HG02885 (cell line): ENCODE measurements around the gene IKZF1.

ENCODE experiments used
- ATAC-seq: cut with Tn5 transposase; IDR thresholded peaks from one replicate; pipeline ENCODE4 v1.9.1; 2021; ENCODE audit warnings: mild to moderate bottlenecking; ENCODE audit not compliant: unreplicated experiment, poor library complexity

Gene IKZF1

GRCh38 chr7:50304129-50304910 is at the start of gene IKZF1:
TSS of gene IKZF1 (plus strand) at chr7:50304716. CDS start at chr7:50319062, 14,346 bp downstream.
- peak; percentile 41 for ATAC-seq

- no peak for ATAC-seq
Observed at GRCh38 chr7:50261593-50261992, 42.9 kb upstream of the IKZF1 start.

DNA sequence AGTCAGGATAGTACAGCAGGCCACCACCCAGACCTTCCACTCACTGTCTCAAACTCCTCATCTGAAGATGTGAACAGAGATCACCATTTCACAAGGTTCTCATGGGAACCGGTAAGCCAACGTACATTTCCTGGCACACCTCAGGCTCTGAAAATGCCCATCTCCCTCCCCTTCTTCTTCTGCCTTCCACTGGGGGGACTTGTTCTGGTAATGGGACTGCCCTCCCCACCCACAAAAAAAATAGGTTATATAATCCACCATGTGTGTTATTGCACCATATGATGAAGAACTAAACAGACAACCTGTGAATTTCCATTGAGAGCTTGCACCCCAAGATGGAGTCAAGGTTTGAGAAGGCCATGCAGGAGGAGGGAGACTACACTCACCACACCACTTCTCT is 42.1 kb upstream of the IKZF1 start:
- ATAC-seq, result peak; percentile 11

- ATAC-seq, result peak; percentile 67
Observed at GRCh38 chr7:50262916-50263690, 41.4 kb upstream of the IKZF1 start.

DNA sequence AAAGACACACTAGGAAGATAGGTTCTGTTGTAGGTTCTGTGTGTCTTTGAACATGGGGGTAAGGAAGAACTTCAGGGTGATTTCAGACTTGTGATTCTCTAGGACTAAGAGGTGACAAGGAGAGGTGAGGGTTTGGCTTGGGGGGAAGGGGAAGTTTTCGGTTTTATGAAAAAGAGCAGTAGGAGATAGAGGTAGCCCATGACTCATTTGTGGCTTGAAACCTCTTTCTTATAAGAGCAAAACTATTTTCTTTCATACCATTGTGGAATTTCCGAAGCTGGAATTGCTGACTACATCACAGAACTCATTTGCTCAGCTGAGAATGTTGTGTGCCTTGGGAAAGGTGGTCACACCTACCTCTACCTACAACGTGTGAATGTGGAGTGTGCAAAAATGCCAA is 39.6 kb upstream of the IKZF1 start:
- peak; percentile 27 for ATAC-seq

- ATAC-seq, result no peak
Observed at GRCh38 chr7:50265968-50266634, 38.4 kb upstream of the IKZF1 start.

DNA sequence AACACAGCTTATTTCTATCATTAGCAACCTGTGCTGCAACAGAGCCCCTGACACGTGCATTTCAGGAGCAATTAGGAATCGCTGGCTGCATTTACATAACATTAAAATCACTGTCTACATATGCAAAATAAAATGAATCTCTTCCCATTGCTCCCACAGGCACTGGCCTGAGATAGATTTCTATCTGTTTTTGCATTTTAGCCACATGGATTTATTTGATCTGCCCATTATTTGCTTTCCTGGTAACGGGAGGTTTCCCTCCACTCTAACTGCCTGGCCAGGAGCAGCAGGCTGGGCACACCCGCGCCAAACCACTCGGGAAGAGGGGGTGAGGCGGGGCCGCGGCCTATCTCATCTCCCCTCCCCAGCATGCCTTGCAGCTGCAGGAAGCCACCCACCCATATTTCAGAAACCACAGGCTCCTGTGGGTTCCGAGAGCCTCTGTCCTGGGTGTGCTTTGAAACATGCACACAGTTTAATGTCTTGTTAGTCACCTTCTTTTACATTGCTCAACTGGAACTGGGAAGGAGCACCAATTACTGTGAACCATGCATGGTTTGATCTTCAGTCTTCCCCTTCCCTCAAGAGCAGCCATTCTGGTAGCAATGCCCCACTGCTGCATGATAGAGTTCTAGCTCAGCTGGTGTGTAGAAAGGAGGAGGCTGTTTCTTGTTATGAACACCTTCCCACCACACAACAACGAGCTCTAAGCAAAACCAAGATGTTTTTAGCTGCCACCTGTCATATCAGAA is 37.7 kb upstream of the IKZF1 start:
- ATAC-seq, result peak; percentile 58

- no peak for ATAC-seq
Observed at GRCh38 chr7:50267525-50268041, 36.9 kb upstream of the IKZF1 start.

DNA sequence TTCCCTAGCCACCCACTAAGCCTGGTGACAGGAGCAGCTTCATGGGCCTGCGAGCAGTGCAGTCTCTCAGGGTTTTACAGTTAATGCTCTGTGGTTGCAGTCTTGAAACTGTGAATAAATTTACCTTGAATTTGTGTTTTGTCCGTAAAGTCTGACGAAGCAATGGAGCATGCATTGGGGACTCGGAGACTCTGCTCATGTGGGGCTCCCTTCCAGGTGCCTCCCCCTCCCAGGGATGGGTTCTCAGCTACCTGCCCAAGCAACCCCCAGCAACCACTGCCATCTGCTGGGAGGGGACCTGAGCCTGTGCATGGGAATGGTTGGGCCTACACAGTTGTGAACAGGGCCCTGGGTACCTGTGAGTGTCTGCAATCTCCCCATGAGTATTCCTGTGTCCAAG is 36.3 kb upstream of the IKZF1 start:
- ATAC-seq, result peak; percentile 25

- ATAC-seq, result no peak
Observed at GRCh38 chr7:50268990-50269389, 35.5 kb upstream of the IKZF1 start.

DNA sequence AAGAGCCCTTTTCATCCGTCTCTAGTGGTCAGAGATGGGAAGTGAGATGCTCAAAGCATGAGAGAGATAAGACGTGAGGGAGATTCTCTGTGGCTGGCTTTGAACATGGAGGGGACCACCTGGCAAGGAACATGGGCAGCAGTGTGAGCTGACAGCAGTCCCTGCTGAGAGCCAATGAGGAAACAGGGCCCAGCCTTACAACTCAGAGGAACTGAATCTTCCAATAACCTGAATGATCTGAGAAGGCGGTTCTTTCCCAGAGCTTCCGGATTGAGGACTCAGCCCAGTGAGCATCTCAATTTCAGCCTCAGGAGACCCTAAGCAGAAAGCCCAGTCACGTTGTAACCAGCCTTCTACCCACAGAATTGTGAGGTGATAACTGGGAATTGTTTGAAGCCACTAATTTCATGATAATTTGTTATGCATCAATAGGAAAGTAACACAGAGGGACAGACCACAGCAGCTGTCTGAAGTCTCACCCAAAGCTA is 33.9 kb upstream of the IKZF1 start:
- peak; percentile 29 for ATAC-seq

DNA sequence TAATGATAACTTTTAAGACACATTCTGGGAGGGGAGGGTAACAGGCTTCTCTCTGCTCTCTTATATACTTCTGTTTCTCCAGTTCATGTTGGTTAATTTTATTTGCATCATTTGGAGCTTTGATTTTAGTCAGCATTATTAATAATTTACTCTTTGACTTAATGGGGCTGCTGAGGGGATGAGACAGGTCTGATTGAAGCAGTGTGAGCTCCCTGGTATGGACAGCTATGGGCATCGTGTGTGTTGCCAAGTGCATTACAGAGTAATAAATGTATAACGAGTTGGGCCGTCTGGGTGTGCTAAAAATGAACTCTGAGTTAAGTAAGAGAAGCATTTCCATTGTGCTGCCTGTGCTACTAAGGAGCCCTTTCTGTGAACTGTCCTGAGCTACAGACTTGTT is 31.7 kb upstream of the IKZF1 start:
- ATAC-seq, result no peak

DNA sequence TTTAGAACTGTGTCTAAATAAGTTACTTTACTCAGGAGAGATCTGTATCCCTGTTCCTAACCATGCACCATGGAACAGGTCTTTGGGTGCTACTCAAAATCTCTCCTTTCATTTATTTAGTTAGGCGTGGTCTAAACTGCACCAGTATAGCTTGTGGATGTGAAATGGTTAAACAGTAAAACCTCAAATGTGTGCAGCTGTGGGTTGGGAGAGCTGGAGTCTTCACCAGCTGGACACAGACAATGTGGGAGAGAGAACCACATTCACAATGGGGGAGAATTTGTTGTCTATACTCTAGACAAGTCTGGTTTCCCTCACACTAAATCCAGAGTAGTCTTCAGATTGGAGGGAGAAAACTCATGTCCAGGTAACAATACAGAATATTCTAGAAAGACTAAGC is 31.2 kb upstream of the IKZF1 start:
- ATAC-seq, result no peak

- ATAC-seq, result no peak
Observed at GRCh38 chr7:50273870-50274269, 30.6 kb upstream of the IKZF1 start.

GRCh38 chr7:50274361-50274760 is 30.2 kb upstream of the IKZF1 start:
- no peak for ATAC-seq

GRCh38 chr7:50275430-50275829 is 29.1 kb upstream of the IKZF1 start:
- ATAC-seq, result no peak

DNA sequence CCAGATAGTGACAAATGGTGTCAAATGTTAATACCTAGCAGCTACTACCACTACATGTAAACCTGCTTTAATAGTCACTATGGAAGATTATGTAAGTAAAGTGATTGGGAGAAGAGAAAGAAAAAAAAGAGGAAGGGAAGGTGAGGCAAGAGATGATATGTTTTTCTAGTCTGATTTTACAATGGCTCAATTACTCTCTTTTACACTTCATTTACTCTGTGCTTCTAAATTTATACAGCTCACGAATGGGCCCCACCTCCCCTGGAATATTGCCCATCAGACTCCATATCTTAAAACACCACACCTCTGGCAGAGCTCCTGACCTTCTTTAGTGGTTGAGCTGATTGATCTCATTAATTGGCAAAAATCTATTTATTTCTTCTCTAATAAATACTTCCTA is 28.0 kb upstream of the IKZF1 start:
- no peak for ATAC-seq

DNA sequence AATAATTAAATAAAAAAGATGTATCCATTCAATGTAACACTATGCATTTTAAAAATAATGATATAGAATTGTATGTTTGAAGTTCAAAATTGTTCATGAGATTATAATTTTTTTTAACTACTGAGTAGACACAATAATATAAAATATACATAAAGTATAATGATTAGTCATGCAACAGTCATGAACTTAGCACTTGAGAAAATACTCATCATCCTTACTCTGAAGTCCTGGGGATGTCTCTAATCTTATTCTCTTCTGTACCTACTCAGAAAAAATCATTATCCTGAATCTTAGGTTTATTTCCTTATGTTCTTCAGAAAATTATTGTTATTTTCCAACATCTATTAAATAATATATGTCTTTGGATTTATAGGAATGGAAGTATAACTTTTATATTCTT is 26.4 kb upstream of the IKZF1 start:
- no peak for ATAC-seq

DNA sequence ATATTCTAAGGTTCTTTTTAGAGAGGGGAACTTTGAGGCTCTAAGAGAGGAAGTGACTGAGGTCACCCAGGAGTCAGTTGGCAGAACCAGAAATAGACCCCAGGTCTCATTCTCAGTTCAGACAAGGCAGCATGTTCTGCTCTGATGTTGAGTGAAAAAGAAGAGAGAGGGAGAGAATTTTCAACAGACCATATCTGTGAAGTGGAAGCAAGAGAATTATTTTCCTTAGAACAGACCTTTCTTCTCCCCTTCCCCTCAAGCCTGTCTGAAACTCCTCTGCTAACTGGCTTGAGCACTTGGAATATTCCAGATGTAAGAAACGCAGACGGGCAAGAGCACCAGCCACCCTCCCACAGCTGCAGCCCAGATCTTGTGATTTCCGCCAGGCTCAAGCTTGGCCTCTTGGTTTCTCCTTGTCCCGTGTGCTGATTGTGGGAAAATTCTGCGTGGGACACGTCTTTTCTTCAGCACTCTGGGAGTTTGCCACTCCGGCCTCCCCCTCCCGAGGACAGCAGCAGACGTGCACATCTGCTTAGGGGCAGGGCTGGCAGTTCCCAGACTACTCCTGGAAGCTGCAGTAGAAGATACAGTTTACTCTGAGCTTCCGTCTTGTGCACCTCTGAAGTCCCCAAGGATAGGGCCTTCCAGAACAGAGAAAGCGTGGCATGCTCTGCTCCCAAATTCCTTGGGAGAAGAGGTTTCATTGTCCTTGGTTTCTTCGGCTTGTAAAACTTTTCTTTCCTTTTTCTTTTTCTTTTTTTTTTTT is 22.7 kb upstream of the IKZF1 start:
- ATAC-seq, result peak; percentile 94
